Gastroesophageal sphincter (tissue), 4 donors: Measurements from ENCODE around the gene GRPEL1. TPM values are rescaled to one million over a fixed set of nuclear protein-coding genes. Genes with fewer than 3 reads are reported as not detected.

Source experiments
- ATAC-seq: fragments of 150-250 bp; one replicate; pipeline ENCODE4 v1.9.1; 2016; ENCODE audit warnings: mild to moderate bottlenecking, moderate library complexity
- H3K27ac ChIP-seq, 4 donors: fragments of 200-600 bp; sonication (generic) in 3 of 4; 1 replicate in 3 of 4; 2 replicates in 1 of 4; pipeline ENCODE4 v1.5.1; 2016 to 2019
- H3K27me3 ChIP-seq: fragments of 200-600 bp; sonication (generic); one replicate; pipeline ENCODE4 v1.5.1; 2019
- H3K36me3 ChIP-seq, 2 donors: fragments of 200-600 bp; sonication (generic); one replicate each; pipeline ENCODE4 v1.5.1; 2019; ENCODE audit warnings: control low read depth in 1 of 2
- H3K4me1 ChIP-seq, 3 donors: fragments of 200-600 bp; sonication (generic); 1 replicate in 2 of 3; 2 replicates in 1 of 3; pipeline ENCODE4 v1.5.1; 2016 to 2019; ENCODE audit warnings: control low read depth in 2 of 3
- H3K4me3 ChIP-seq, 2 donors: fragments of 200-600 bp; sonication (generic); one replicate each; pipeline ENCODE4 v1.5.1; 2019; ENCODE audit warnings: mild to moderate bottlenecking in 1 of 2, moderate library complexity in 1 of 2
- H3K9me3 ChIP-seq, 3 donors: fragments of 200-600 bp; sonication (generic); one replicate each; pipeline ENCODE4 v1.5.1; 2017 to 2019; ENCODE audit warnings: control low read depth in 2 of 3
- CTCF ChIP-seq, 4 experiments: fragments of 200-600 bp in 2 of 4; fragments of 450-650 bp in 2 of 4; sonication (generic) in 1 of 4; IDR thresholded peaks; one replicate each; pipeline ENCODE4 v1.5.1; 2017 to 2019; ENCODE audit warnings: antibody characterized with exemption in 4 of 4, mild to moderate bottlenecking in 2 of 4, moderate library complexity in 2 of 4
- EP300 ChIP-seq: sonication (generic); formaldehyde crosslinking; IDR thresholded peaks from one replicate; pipeline ENCODE4 v1.6.1; 2017; ENCODE audit warnings: antibody characterized with exemption, mild to moderate bottlenecking
- POLR2A ChIP-seq, 2 donors: fragments of 450-650 bp; IDR thresholded peaks; one replicate each; pipeline ENCODE4 v1.6.1; 2017; ENCODE audit warnings: antibody characterized with exemption in 2 of 2, mild to moderate bottlenecking in 2 of 2, moderate library complexity in 1 of 2
- POLR2AphosphoS5 ChIP-seq: sonication (generic); formaldehyde crosslinking; IDR thresholded peaks from one replicate; pipeline ENCODE4 v1.6.1; 2017; ENCODE audit warnings: antibody characterized with exemption
- WGBS, 2 donors: methylation state at CpG; one replicate each; pipeline ENCODE4 v1.1.5; 2018; ENCODE audit warnings: low coverage in 1 of 2; 5-methylcytosine and 5-hydroxymethylcytosine counted together
- total RNA-seq, 4 donors: library from RNA; depleted of rRNA; stranded (reverse); fragments of >200 nt; gene quantifications; one replicate each; pipeline ENCODE4 v1.1.0, GENCODE V29; 2016

The GRPEL1 gene
- total RNA-seq, 4 donors from 2014 or later, result 14.0 to 32.8 (median 23.9) TPM

- Histone ChIP-seq H3K27ac (no peak overlapping the region), H3K36me3 (peaks cover 0 to 90% of the 10 kb centered on the region in 2 donors)
- WGBS, 2 donors, result 80 to 82% methylated on average over 16 to 18 of the region's 20 CpGs
Observed at GRCh38 chr4:7060346-7061150, 7.3 kb downstream of the GRPEL1 start.

DNA sequence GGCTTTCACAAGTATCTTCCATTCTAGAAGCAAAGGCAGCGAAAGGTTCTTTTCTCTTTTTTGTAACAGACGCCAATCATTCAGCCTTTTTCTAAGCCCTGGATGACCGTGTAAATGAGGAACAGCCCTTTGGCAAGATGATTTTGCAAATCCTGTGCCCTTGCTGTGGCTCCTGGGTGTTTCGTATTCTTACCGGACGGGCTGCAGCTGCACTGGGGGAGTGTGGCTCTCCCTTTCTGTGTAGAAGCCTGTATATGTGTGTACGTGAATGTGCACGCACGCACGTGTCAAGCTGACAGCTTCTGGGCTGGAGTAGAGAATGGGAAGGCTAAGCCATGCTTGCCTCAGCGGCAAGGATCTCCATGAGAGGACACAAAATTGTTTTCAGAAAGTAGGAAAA lies 8.2 kb downstream of the GRPEL1 start:
- Histone ChIP-seq H3K4me3 (no peak overlapping the region), H3K9me3 (no peaks in the 10 kb centered on the region), H3K4me1 (peaks cover 0 to 9% (median 0%) of the 10 kb centered on the region in 3 donors), H3K27me3 (no peaks in the 10 kb centered on the region), H3K27ac (no peak overlapping the region), H3K36me3 (peaks cover 0 to 95% of the 10 kb centered on the region in 2 donors)
- WGBS, 2 donors, result 77 to 81% methylated on average over 9 to 10 of the region's 11 CpGs
- ATAC-seq, result no peak
- no peak for TF ChIP-seq POLR2A (IDR thresholded peaks at IDR 0.05)
- TF ChIP-seq EP300, result no peak
- no peak for TF ChIP-seq CTCF (IDR thresholded peaks at IDR 0.05)

More at GRCh38 chr4:7060346-7061150, 7.3 kb downstream of the GRPEL1 start:
- H3K4me1 ChIP-seq, result peaks cover 0 to 18% (median 0%) of the 10 kb centered on the region in 3 donors
- TF ChIP-seq POLR2AphosphoS5 (peak; percentile 30), CTCF (IDR thresholded peaks at IDR 0.05) (no peak)
- no peak overlapping the region for H3K4me3 ChIP-seq
- no peaks in the 10 kb centered on the region for H3K9me3 ChIP-seq
- ATAC-seq, result no peak
- H3K27me3 ChIP-seq, result no peaks in the 10 kb centered on the region

GRCh38 chr4:7058792-7059191 lies 9.1 kb downstream of the GRPEL1 start:
- ATAC-seq, result no peak

DNA sequence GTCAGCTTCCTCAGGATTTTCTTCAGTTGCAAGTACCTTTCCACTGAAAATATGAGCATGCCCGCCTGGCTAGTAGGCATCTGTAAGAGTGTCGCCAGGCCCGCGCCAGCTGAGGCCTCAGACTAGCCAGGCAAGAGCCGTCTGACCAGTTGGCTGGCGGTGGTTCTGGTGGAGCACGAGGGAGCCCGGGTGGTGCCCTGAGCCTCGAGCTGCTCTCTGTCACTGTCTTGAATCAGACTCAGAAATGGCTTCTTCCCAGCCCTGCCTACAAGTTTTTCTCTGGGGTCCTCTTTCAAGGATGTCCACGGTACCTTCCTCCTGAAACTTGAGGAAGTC lies 11.9 kb downstream of the GRPEL1 start:
- Histone ChIP-seq H3K27me3 (no peaks in the 10 kb centered on the region), H3K27ac (no peak overlapping the region), H3K4me3 (no peak overlapping the region), H3K4me1 (peaks cover 0 to 34% (median 3%) of the 10 kb centered on the region in 3 donors), H3K36me3 (peaks cover 0 to 84% of the 10 kb centered on the region in 2 donors), H3K9me3 (no peaks in the 10 kb centered on the region)
- no peak for ATAC-seq
- WGBS, 2 donors, result 85 to 93% methylated on average over 3 to 4 of the region's 10 CpGs
- TF ChIP-seq POLR2A (IDR thresholded peaks at IDR 0.05) (no peak), POLR2AphosphoS5 (no peak), CTCF (IDR thresholded peaks at IDR 0.05) (no peak), EP300 (no peak)

More at GRCh38 chr4:7058792-7059191, 9.1 kb downstream of the GRPEL1 start:
- no peak overlapping the region for H3K27ac ChIP-seq
- 90 to 100% methylated on average over 1 to 3 of the region's 3 CpGs for WGBS, 2 donors
- no peak overlapping the region for H3K4me3 ChIP-seq
- H3K27me3 ChIP-seq, result no peaks in the 10 kb centered on the region
- H3K36me3 ChIP-seq, result peaks cover 0 to 99% of the 10 kb centered on the region in 2 donors
- no peaks in the 10 kb centered on the region for H3K9me3 ChIP-seq
- TF ChIP-seq POLR2A (IDR thresholded peaks at IDR 0.05) (no peak), EP300 (no peak), CTCF (IDR thresholded peaks at IDR 0.05) (no peak), POLR2AphosphoS5 (no peak)
- peaks cover 0 to 9% (median 0%) of the 10 kb centered on the region in 3 donors for H3K4me1 ChIP-seq
